Measurements from ENCODE around the gene PAXX. TPM values are rescaled to one million over a fixed set of nuclear protein-coding genes. Genes with fewer than 3 reads are reported as not detected.

The PAXX gene
- total RNA-seq, 1 experiment from 2014 or later = 113 TPM

GRCh38 chr9:136978073-136978864 is 14.0 kb upstream of the PAXX start:
- no peak overlapping the region for H3K4me3 ChIP-seq (ENCODE audit: low read length)
- no peaks in the 10 kb centered on the region for H3K9me2 ChIP-seq (replicated peaks; ENCODE audit: low read length)
- ChIA-PET POLR2A (ENCODE audit: unreplicated experiment) (interaction anchor here (0.6 kb wide), 1 partner anchor 252 kb away, joined by 7 read pairs; no protein-coding TSS in a partner anchor), CTCF (interaction anchor here (0.6 kb wide), 3 partner anchors 173 to 481 kb away, joined by 5 to 6 read pairs (median 5); no protein-coding TSS in a partner anchor)
- H3K27ac ChIP-seq (ENCODE audit: low read length) = no peak overlapping the region
- H3K9me3 ChIP-seq (ENCODE audit: low read length) = no peaks in the 10 kb centered on the region
- no peak for ATAC-seq
- H3K4me2 ChIP-seq (ENCODE audit: low read length) = no peak overlapping the region
- peak; percentile 16 for DNase-seq
- H2AFZ ChIP-seq (ENCODE audit: low read length) = no peak overlapping the region
- no peaks in the 10 kb centered on the region for H3K36me3 ChIP-seq (ENCODE audit: low read depth, low read length)
- no peak overlapping the region for H3K9ac ChIP-seq (ENCODE audit: low read length)
- no peaks in the 10 kb centered on the region for H3F3A ChIP-seq (ENCODE audit: low read length, unreplicated experiment)
- H3K4me1 ChIP-seq (ENCODE audit: insufficient read depth, low read length) = no peaks in the 10 kb centered on the region
- no peaks in the 10 kb centered on the region for H3K27me3 ChIP-seq (ENCODE audit: low read length)
- H3K79me2 ChIP-seq (ENCODE audit: low read length) = no peaks in the 10 kb centered on the region
- TF ChIP-seq EZH2 (IDR thresholded peaks at IDR 0.05; ENCODE audit: low read length, unreplicated experiment) (no peak), CTCF (conservative IDR thresholded peaks at IDR 0.05; ENCODE audit: low read depth, low read length) (no peak), EZH2phosphoT487 (IDR thresholded peaks at IDR 0.05; ENCODE audit: borderline replicate concordance, low read length) (no peak)
- intact Hi-C loops (cut with micrococcal nuclease) = no loop called here
- BruUV-seq (replicated peaks) = no TSS peak
- H4K20me1 ChIP-seq (ENCODE audit: low read length) = no peaks in the 10 kb centered on the region

GRCh38 chr9:136978865-136979544 is 13.2 kb upstream of the PAXX start:
- H3K9me2 ChIP-seq (replicated peaks; ENCODE audit: low read length) = no peaks in the 10 kb centered on the region
- no peaks in the 10 kb centered on the region for H4K20me1 ChIP-seq (ENCODE audit: low read length)
- intact Hi-C loops (cut with micrococcal nuclease) = no loop called here
- H3K27me3 ChIP-seq (ENCODE audit: low read length) = no peaks in the 10 kb centered on the region
- H3K4me3 ChIP-seq (ENCODE audit: low read length) = no peak overlapping the region
- TF ChIP-seq EZH2 (IDR thresholded peaks at IDR 0.05; ENCODE audit: low read length, unreplicated experiment) (no peak), CTCF (conservative IDR thresholded peaks at IDR 0.05; ENCODE audit: low read depth, low read length) (no peak), EZH2phosphoT487 (IDR thresholded peaks at IDR 0.05; ENCODE audit: borderline replicate concordance, low read length) (no peak)
- DNase-seq = no peak
- no peak overlapping the region for H2AFZ ChIP-seq (ENCODE audit: low read length)
- ChIA-PET CTCF (no interaction called here), POLR2A (ENCODE audit: unreplicated experiment) (interaction anchor here (0.6 kb wide), 1 partner anchor 252 kb away, joined by 7 read pairs; no protein-coding TSS in a partner anchor)
- H3K4me1 ChIP-seq (ENCODE audit: insufficient read depth, low read length) = no peaks in the 10 kb centered on the region
- H3K9me3 ChIP-seq (ENCODE audit: low read length) = no peaks in the 10 kb centered on the region
- BruUV-seq (replicated peaks) = no TSS peak
- no peak overlapping the region for H3K9ac ChIP-seq (ENCODE audit: low read length)
- no peaks in the 10 kb centered on the region for H3F3A ChIP-seq (ENCODE audit: low read length, unreplicated experiment)
- no peak for ATAC-seq
- no peak overlapping the region for H3K27ac ChIP-seq (ENCODE audit: low read length)
- no peak overlapping the region for H3K4me2 ChIP-seq (ENCODE audit: low read length)
- H3K79me2 ChIP-seq (ENCODE audit: low read length) = no peaks in the 10 kb centered on the region
- no peaks in the 10 kb centered on the region for H3K36me3 ChIP-seq (ENCODE audit: low read depth, low read length)
